ENCODE measurements around the gene SEL1L3.

The SEL1L3 gene

GRCh38 chr4:25805255-25805860 is 57.4 kb downstream of the SEL1L3 start:
- H3K4me3 Mint-ChIP-seq: no peak overlapping the region
- H3K36me3 Mint-ChIP-seq: peaks cover 21% of the 10 kb centered on the region
- no peaks in the 10 kb centered on the region for H3K27me3 Mint-ChIP-seq
- H3K9me3 Mint-ChIP-seq (ENCODE audit: low read depth): no peaks in the 10 kb centered on the region
- H3K27ac Mint-ChIP-seq: no peak overlapping the region
- no peaks in the 10 kb centered on the region for H3K4me1 Mint-ChIP-seq (ENCODE audit: low read depth)

- no peaks in the 10 kb centered on the region for H3K9me3 Mint-ChIP-seq (ENCODE audit: low read depth)
- H3K4me1 Mint-ChIP-seq (ENCODE audit: low read depth): no peaks in the 10 kb centered on the region
- peaks cover 31% of the 10 kb centered on the region for H3K36me3 Mint-ChIP-seq
- H3K27ac Mint-ChIP-seq: no peak overlapping the region
- H3K27me3 Mint-ChIP-seq: no peaks in the 10 kb centered on the region
- H3K4me3 Mint-ChIP-seq: no peak overlapping the region
These were observed 59.0 kb downstream of the SEL1L3 start for GRCh38 chr4:25803720-25804225.

GRCh38 chr4:25801594-25801993 is 61.2 kb downstream of the SEL1L3 start:
- no peaks in the 10 kb centered on the region for H3K4me1 Mint-ChIP-seq (ENCODE audit: low read depth)
- no peak overlapping the region for H3K27ac Mint-ChIP-seq
- H3K27me3 Mint-ChIP-seq: no peaks in the 10 kb centered on the region
- H3K36me3 Mint-ChIP-seq: peaks cover 29% of the 10 kb centered on the region
- no peak overlapping the region for H3K4me3 Mint-ChIP-seq
- no peaks in the 10 kb centered on the region for H3K9me3 Mint-ChIP-seq (ENCODE audit: low read depth)

GRCh38 chr4:25800245-25800644 is 62.5 kb downstream of the SEL1L3 start:
- no peaks in the 10 kb centered on the region for H3K27me3 Mint-ChIP-seq
- no peak overlapping the region for H3K4me3 Mint-ChIP-seq
- peaks cover 37% of the 10 kb centered on the region for H3K36me3 Mint-ChIP-seq
- no peak overlapping the region for H3K27ac Mint-ChIP-seq
- H3K4me1 Mint-ChIP-seq (ENCODE audit: low read depth): no peaks in the 10 kb centered on the region
- no peaks in the 10 kb centered on the region for H3K9me3 Mint-ChIP-seq (ENCODE audit: low read depth)

- H3K9me3 Mint-ChIP-seq (ENCODE audit: low read depth): no peaks in the 10 kb centered on the region
- H3K4me1 Mint-ChIP-seq (ENCODE audit: low read depth): peaks cover 2% of the 10 kb centered on the region
- peaks cover 42% of the 10 kb centered on the region for H3K36me3 Mint-ChIP-seq
- H3K27ac Mint-ChIP-seq: no peak overlapping the region
- H3K4me3 Mint-ChIP-seq: no peak overlapping the region
- H3K27me3 Mint-ChIP-seq: no peaks in the 10 kb centered on the region
These were observed 63.3 kb downstream of the SEL1L3 start for GRCh38 chr4:25799522-25799921.

GRCh38 chr4:25797136-25797535 is 65.7 kb downstream of the SEL1L3 start:
- no peak overlapping the region for H3K4me3 Mint-ChIP-seq
- peaks cover 2% of the 10 kb centered on the region for H3K4me1 Mint-ChIP-seq (ENCODE audit: low read depth)
- peaks cover 45% of the 10 kb centered on the region for H3K36me3 Mint-ChIP-seq

GRCh38 chr4:25795566-25796454 is 67.0 kb downstream of the SEL1L3 start:
- no peaks in the 10 kb centered on the region for H3K9me3 Mint-ChIP-seq (ENCODE audit: low read depth)
- peaks cover 2% of the 10 kb centered on the region for H3K4me1 Mint-ChIP-seq (ENCODE audit: low read depth)
- H3K27ac Mint-ChIP-seq: no peak overlapping the region
- H3K36me3 Mint-ChIP-seq: peaks cover 43% of the 10 kb centered on the region
- no peaks in the 10 kb centered on the region for H3K27me3 Mint-ChIP-seq
- H3K4me3 Mint-ChIP-seq: no peak overlapping the region

More at GRCh38 chr4:25797136-25797535, 65.7 kb downstream of the SEL1L3 start:
- Mint-ChIP-seq H3K27ac (no peak overlapping the region), H3K27me3 (no peaks in the 10 kb centered on the region), H3K9me3 (ENCODE audit: low read depth) (no peaks in the 10 kb centered on the region)

GRCh38 chr4:25795091-25795490 is 67.7 kb downstream of the SEL1L3 start:
- peaks cover 2% of the 10 kb centered on the region for H3K4me1 Mint-ChIP-seq (ENCODE audit: low read depth)
- H3K27me3 Mint-ChIP-seq: no peaks in the 10 kb centered on the region
- no peaks in the 10 kb centered on the region for H3K9me3 Mint-ChIP-seq (ENCODE audit: low read depth)
- H3K36me3 Mint-ChIP-seq: peaks cover 45% of the 10 kb centered on the region
- no peak overlapping the region for H3K4me3 Mint-ChIP-seq
- no peak overlapping the region for H3K27ac Mint-ChIP-seq

- no peaks in the 10 kb centered on the region for H3K27me3 Mint-ChIP-seq
- no peaks in the 10 kb centered on the region for H3K9me3 Mint-ChIP-seq (ENCODE audit: low read depth)
- H3K4me1 Mint-ChIP-seq (ENCODE audit: low read depth): peaks cover 2% of the 10 kb centered on the region
- H3K4me3 Mint-ChIP-seq: no peak overlapping the region
- peaks cover 43% of the 10 kb centered on the region for H3K36me3 Mint-ChIP-seq
- H3K27ac Mint-ChIP-seq: no peak overlapping the region
These were observed 69.9 kb downstream of the SEL1L3 start for GRCh38 chr4:25792876-25793275.

GRCh38 chr4:25792200-25792791 is 70.5 kb downstream of the SEL1L3 start:
- no peak overlapping the region for H3K27ac Mint-ChIP-seq
- H3K4me1 Mint-ChIP-seq (ENCODE audit: low read depth): peaks cover 2% of the 10 kb centered on the region
- H3K27me3 Mint-ChIP-seq: no peaks in the 10 kb centered on the region
- no peak overlapping the region for H3K4me3 Mint-ChIP-seq
- H3K9me3 Mint-ChIP-seq (ENCODE audit: low read depth): no peaks in the 10 kb centered on the region
- peaks cover 41% of the 10 kb centered on the region for H3K36me3 Mint-ChIP-seq

GRCh38 chr4:25790024-25790423 is 72.8 kb downstream of the SEL1L3 start:
- Mint-ChIP-seq H3K4me1 (ENCODE audit: low read depth) (peaks cover 2% of the 10 kb centered on the region), H3K27ac (no peak overlapping the region), H3K9me3 (ENCODE audit: low read depth) (no peaks in the 10 kb centered on the region), H3K36me3 (peaks cover 34% of the 10 kb centered on the region), H3K27me3 (no peaks in the 10 kb centered on the region), H3K4me3 (no peak overlapping the region)

GRCh38 chr4:25788703-25789238 is 74.0 kb downstream of the SEL1L3 start:
- H3K9me3 Mint-ChIP-seq (ENCODE audit: low read depth): no peaks in the 10 kb centered on the region
- peaks cover 32% of the 10 kb centered on the region for H3K36me3 Mint-ChIP-seq
- no peaks in the 10 kb centered on the region for H3K27me3 Mint-ChIP-seq
- no peak overlapping the region for H3K27ac Mint-ChIP-seq
- peaks cover 3% of the 10 kb centered on the region for H3K4me1 Mint-ChIP-seq (ENCODE audit: low read depth)
- no peak overlapping the region for H3K4me3 Mint-ChIP-seq

GRCh38 chr4:25786497-25787065 is 76.2 kb downstream of the SEL1L3 start:
- Mint-ChIP-seq H3K27me3 (no peaks in the 10 kb centered on the region), H3K27ac (no peak overlapping the region), H3K4me3 (no peak overlapping the region), H3K36me3 (peaks cover 38% of the 10 kb centered on the region), H3K4me1 (ENCODE audit: low read depth) (peaks cover 3% of the 10 kb centered on the region), H3K9me3 (ENCODE audit: low read depth) (no peaks in the 10 kb centered on the region)

- H3K4me3 Mint-ChIP-seq: no peak overlapping the region
- H3K36me3 Mint-ChIP-seq: peaks cover 34% of the 10 kb centered on the region
- no peak overlapping the region for H3K27ac Mint-ChIP-seq
- H3K27me3 Mint-ChIP-seq: no peaks in the 10 kb centered on the region
- peaks cover 3% of the 10 kb centered on the region for H3K4me1 Mint-ChIP-seq (ENCODE audit: low read depth)
- no peaks in the 10 kb centered on the region for H3K9me3 Mint-ChIP-seq (ENCODE audit: low read depth)
These were observed 78.8 kb downstream of the SEL1L3 start for GRCh38 chr4:25783943-25784342.

- H3K9me3 Mint-ChIP-seq (ENCODE audit: low read depth): no peaks in the 10 kb centered on the region
- H3K4me1 Mint-ChIP-seq (ENCODE audit: low read depth): peaks cover 3% of the 10 kb centered on the region
- no peak overlapping the region for H3K4me3 Mint-ChIP-seq
- no peak overlapping the region for H3K27ac Mint-ChIP-seq
- H3K36me3 Mint-ChIP-seq: peaks cover 33% of the 10 kb centered on the region
- H3K27me3 Mint-ChIP-seq: no peaks in the 10 kb centered on the region
These were observed 79.7 kb downstream of the SEL1L3 start for GRCh38 chr4:25783126-25783525.

All from activated naive CD8-positive, alpha-beta T cell (primary cell).